ENCODE results near the gene CAMTA1. TPM values are rescaled to one million over a fixed set of nuclear protein-coding genes. Genes with fewer than 3 reads are reported as not detected.
A peak's percentile ranks its signal among the peaks of the same experiment; 100 is the strongest.

Gene CAMTA1
- total RNA-seq, 1 experiment from 2014 or later: 85.2 TPM

GRCh38 chr1:7753641-7754040 is 968.4 kb downstream of the CAMTA1 start:
- POLR2A ChIA-PET (ENCODE audit: low non-redundant PET): no interaction called here
- BruUV-seq (replicated peaks): no TSS peak
- Histone ChIP-seq H3K4me1 (ENCODE audit: insufficient read depth, low read length, poor library complexity, severe bottlenecking) (peaks cover 8% of the 10 kb centered on the region), H3K36me3 (ENCODE audit: insufficient read depth, low read length, poor library complexity, severe bottlenecking) (no peaks in the 10 kb centered on the region), H3K4me3 (ENCODE audit: low read depth, low read length, poor library complexity, severe bottlenecking) (no peak overlapping the region), H3K9me3 (ENCODE audit: low read depth, low read length, poor library complexity, severe bottlenecking) (no peaks in the 10 kb centered on the region), H3K27me3 (replicated peaks; ENCODE audit: insufficient read depth, low read depth, low read length, poor library complexity) (no peaks in the 10 kb centered on the region), H3K27ac (ENCODE audit: low read depth, low read length, poor library complexity, severe bottlenecking) (no peak overlapping the region)
- CTCF ChIA-PET: interaction anchor here (0.6 to 5.1 kb wide), 3 partner anchors 15 to 136 kb away, joined by 3 to 108 read pairs (median 4); no protein-coding TSS in a partner anchor
- intact Hi-C loops (cut with micrococcal nuclease; ENCODE audit: unreplicated experiment): loop anchor here (1.0 kb wide), 1 partner anchor 86 kb away; no protein-coding TSS in a partner anchor
- TF ChIP-seq, protein P1, sequence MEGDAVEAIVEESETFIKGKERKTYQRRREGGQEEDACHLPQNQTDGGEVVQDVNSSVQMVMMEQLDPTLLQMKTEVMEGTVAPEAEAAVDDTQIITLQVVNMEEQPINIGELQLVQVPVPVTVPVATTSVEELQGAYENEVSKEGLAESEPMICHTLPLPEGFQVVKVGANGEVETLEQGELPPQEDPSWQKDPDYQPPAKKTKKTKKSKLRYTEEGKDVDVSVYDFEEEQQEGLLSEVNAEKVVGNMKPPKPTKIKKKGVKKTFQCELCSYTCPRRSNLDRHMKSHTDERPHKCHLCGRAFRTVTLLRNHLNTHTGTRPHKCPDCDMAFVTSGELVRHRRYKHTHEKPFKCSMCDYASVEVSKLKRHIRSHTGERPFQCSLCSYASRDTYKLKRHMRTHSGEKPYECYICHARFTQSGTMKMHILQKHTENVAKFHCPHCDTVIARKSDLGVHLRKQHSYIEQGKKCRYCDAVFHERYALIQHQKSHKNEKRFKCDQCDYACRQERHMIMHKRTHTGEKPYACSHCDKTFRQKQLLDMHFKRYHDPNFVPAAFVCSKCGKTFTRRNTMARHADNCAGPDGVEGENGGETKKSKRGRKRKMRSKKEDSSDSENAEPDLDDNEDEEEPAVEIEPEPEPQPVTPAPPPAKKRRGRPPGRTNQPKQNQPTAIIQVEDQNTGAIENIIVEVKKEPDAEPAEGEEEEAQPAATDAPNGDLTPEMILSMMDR (conservative IDR thresholded peaks at IDR 0.05; ENCODE audit: low read depth, low read length): no peak
- TF ChIP-seq EZH2 (IDR thresholded peaks at IDR 0.05; ENCODE audit: borderline replicate concordance, low read depth, low read length, poor library complexity, severe bottlenecking): no peak
- no peak for DNase-seq (ENCODE audit: low spot score)

DNA sequence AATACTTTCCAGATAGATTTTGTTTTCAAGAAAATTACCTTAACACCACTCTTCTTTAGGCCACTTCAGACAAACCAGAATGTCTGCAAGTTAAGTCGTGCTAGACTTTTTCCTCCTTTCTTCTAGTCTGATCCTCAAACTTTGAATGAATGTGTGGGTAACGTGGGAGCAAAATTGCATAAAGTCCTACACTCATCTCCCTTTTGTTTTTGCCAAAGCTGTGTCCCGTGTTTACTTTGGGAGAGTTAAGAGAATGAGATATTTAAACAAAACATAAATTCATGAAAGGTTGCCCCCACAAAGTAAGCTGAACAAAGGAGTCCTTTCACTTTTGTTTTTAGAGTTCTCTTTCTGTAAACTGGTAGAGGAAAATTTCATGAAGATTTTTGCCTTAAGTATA is 969.0 kb downstream of the CAMTA1 start:
- DNase-seq (ENCODE audit: low spot score): no peak
- ChIA-PET POLR2A (ENCODE audit: low non-redundant PET) (no interaction called here), CTCF (interaction anchor here (5.1 kb wide), 1 partner anchor 86 kb away, joined by 108 read pairs; no protein-coding TSS in a partner anchor)
- Histone ChIP-seq H3K4me1 (ENCODE audit: insufficient read depth, low read length, poor library complexity, severe bottlenecking) (peaks cover 8% of the 10 kb centered on the region), H3K36me3 (ENCODE audit: insufficient read depth, low read length, poor library complexity, severe bottlenecking) (no peaks in the 10 kb centered on the region), H3K27me3 (replicated peaks; ENCODE audit: insufficient read depth, low read depth, low read length, poor library complexity) (no peaks in the 10 kb centered on the region), H3K27ac (ENCODE audit: low read depth, low read length, poor library complexity, severe bottlenecking) (no peak overlapping the region), H3K4me3 (ENCODE audit: low read depth, low read length, poor library complexity, severe bottlenecking) (no peak overlapping the region), H3K9me3 (ENCODE audit: low read depth, low read length, poor library complexity, severe bottlenecking) (no peaks in the 10 kb centered on the region)
- no TSS peak for BruUV-seq (replicated peaks)
- intact Hi-C loops (cut with micrococcal nuclease; ENCODE audit: unreplicated experiment): no loop called here
- TF ChIP-seq, protein P1 (conservative IDR thresholded peaks at IDR 0.05; ENCODE audit: low read depth, low read length): no peak
- TF ChIP-seq EZH2 (IDR thresholded peaks at IDR 0.05; ENCODE audit: borderline replicate concordance, low read depth, low read length, poor library complexity, severe bottlenecking): no peak

DNA sequence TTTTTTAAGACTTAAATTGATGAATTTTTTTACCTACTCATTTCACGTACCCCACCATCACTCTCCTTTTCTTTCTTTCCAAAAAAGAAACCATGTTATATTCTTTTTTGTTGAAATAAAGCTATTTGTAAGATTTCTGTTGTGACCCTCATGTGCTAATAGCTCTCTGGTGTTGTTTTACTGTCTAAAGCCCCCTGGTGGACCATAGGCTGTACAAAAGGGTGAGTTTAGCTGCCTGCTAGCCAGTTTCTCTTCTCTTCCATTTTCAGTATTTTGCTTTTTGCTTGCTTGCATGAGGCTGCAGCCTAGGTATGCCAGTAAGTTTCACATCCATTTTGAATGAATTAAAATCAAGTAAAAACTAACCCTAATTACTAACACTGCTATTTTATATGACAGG is 970.2 kb downstream of the CAMTA1 start:
- ChIA-PET POLR2A (ENCODE audit: low non-redundant PET) (no interaction called here), CTCF (interaction anchor here (0.6 to 5.1 kb wide), 5 partner anchors 14 to 132 kb away, joined by 5 to 108 read pairs (median 8); no protein-coding TSS in a partner anchor)
- H3K27me3 ChIP-seq (replicated peaks; ENCODE audit: insufficient read depth, low read depth, low read length, poor library complexity): no peaks in the 10 kb centered on the region
- no peak overlapping the region for H3K27ac ChIP-seq (ENCODE audit: low read depth, low read length, poor library complexity, severe bottlenecking)
- intact Hi-C loops (cut with micrococcal nuclease; ENCODE audit: unreplicated experiment): no loop called here
- H3K9me3 ChIP-seq (ENCODE audit: low read depth, low read length, poor library complexity, severe bottlenecking): no peaks in the 10 kb centered on the region
- no peaks in the 10 kb centered on the region for H3K36me3 ChIP-seq (ENCODE audit: insufficient read depth, low read length, poor library complexity, severe bottlenecking)
- BruUV-seq (replicated peaks): no TSS peak
- H3K4me3 ChIP-seq (ENCODE audit: low read depth, low read length, poor library complexity, severe bottlenecking): no peak overlapping the region
- DNase-seq (ENCODE audit: low spot score): peak; percentile 41
- H3K4me1 ChIP-seq (ENCODE audit: insufficient read depth, low read length, poor library complexity, severe bottlenecking): peaks cover 8% of the 10 kb centered on the region
- TF ChIP-seq, protein P1 (conservative IDR thresholded peaks at IDR 0.05; ENCODE audit: low read depth, low read length): peak; percentile 59
- no peak for TF ChIP-seq EZH2 (IDR thresholded peaks at IDR 0.05; ENCODE audit: borderline replicate concordance, low read depth, low read length, poor library complexity, severe bottlenecking)

Data from A673 (cell line).